Measurements from ENCODE around the gene C12orf60. TPM values are rescaled to one million over a fixed set of nuclear protein-coding genes. Genes with fewer than 3 reads are reported as not detected.
A peak's percentile ranks its signal among the peaks of the same experiment; 100 is the strongest.

C12orf60 gene
- polyA plus RNA-seq, 1 experiment, result 1.0 TPM

DNA sequence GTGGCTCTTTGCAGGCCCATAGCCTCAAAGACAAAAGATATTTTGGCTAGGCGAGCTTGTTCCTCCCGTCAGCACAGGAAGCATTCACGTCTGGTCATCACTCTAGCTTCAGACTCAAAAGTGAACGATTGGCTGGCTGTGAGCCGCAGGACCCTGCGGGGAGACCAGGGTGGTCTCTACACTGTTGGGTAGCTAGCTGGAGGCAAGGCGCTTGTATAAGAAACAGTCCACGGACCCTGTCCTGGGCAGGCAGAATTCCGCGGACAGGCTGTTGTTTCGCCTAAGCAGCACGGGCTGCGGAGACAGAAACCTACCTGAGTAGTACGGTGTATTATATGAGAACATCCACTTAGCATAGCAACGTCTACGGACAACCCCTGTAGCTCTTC lies 29.8 kb upstream of the C12orf60 start:
- ChIA-PET POLR2A (interaction anchor here (1.9 to 2.2 kb wide), 2 partner anchors 30 to 222 kb away, joined by 7 to 11 read pairs; partner anchors contain the start of genes C12orf60 and WBP11), CTCF (interaction anchor here (5.2 kb wide), 1 partner anchor 222 kb away, joined by 27 read pairs; no protein-coding TSS in a partner anchor)
- peaks cover 8% of the 10 kb centered on the region for H3K9me3 ChIP-seq (ENCODE audit: control insufficient read depth, insufficient read depth, low read length)
- peak overlapping the region; percentile 49 for H3K27ac ChIP-seq (ENCODE audit: low read depth, low read length)
- H3K27me3 ChIP-seq (ENCODE audit: control insufficient read depth, insufficient read depth, low read length), result no peaks in the 10 kb centered on the region
- TF ChIP-seq, protein P1, sequence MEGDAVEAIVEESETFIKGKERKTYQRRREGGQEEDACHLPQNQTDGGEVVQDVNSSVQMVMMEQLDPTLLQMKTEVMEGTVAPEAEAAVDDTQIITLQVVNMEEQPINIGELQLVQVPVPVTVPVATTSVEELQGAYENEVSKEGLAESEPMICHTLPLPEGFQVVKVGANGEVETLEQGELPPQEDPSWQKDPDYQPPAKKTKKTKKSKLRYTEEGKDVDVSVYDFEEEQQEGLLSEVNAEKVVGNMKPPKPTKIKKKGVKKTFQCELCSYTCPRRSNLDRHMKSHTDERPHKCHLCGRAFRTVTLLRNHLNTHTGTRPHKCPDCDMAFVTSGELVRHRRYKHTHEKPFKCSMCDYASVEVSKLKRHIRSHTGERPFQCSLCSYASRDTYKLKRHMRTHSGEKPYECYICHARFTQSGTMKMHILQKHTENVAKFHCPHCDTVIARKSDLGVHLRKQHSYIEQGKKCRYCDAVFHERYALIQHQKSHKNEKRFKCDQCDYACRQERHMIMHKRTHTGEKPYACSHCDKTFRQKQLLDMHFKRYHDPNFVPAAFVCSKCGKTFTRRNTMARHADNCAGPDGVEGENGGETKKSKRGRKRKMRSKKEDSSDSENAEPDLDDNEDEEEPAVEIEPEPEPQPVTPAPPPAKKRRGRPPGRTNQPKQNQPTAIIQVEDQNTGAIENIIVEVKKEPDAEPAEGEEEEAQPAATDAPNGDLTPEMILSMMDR (IDR thresholded peaks at IDR 0.05; ENCODE audit: low read depth, low read length), result no peak
- DNase-seq (ENCODE audit: low read depth, low spot score), result no peak
- H3K4me3 ChIP-seq (ENCODE audit: low read depth, low read length), result peak overlapping the region; percentile 87

DNA sequence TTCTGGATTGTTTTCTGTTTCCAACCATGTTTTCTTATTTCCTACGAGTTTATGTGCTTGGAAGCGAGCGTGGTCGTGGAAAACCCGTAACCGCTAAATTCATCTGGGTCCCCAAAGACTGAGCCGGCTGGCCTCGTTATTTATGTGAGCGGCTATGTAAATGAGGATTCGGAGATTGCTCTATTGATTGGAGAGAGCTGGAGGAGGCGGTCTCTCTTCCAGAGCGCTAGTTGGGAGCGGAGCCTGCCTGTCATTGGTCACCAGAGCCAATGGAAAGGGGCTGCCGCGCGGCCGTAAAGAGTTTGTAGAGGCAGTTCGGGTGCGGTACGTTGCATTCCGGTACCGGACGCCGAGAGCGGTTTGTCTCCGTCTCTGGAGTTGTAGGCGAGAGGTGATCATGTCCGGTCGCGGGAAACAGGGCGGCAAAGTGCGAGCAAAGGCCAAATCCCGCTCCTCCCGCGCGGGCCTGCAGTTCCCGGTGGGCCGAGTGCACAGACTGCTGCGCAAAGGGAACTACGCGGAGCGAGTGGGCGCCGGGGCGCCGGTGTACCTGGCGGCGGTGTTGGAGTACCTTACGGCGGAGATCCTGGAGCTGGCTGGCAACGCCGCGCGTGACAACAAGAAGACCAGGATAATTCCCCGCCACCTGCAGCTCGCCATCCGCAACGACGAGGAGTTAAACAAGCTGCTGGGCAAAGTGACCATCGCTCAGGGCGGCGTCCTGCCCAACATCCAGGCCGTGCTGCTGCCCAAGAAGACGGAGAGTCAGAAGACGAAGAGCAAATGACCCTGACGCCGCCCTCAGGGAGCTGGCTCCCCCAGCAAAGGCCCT lies 29.2 kb upstream of the C12orf60 start:
- Histone ChIP-seq H3K27ac (ENCODE audit: low read depth, low read length) (peak overlapping the region; percentile 91), H3K27me3 (ENCODE audit: control insufficient read depth, insufficient read depth, low read length) (no peaks in the 10 kb centered on the region), H3K9me3 (ENCODE audit: control insufficient read depth, insufficient read depth, low read length) (peaks cover 8% of the 10 kb centered on the region), H3K4me3 (ENCODE audit: low read depth, low read length) (peak overlapping the region; percentile 87)
- CTCF ChIA-PET, result interaction anchor here (5.2 kb wide), 1 partner anchor 222 kb away, joined by 27 read pairs; no protein-coding TSS in a partner anchor
- POLR2A ChIA-PET, result interaction anchor here (1.1 to 2.2 kb wide), 4 partner anchors 20 to 222 kb away, joined by 3 to 11 read pairs (median 6); partner anchors contain the start of genes C12orf60 and WBP11
- DNase-seq (ENCODE audit: low read depth, low spot score), result peak; percentile 85
- TF ChIP-seq, protein P1 (IDR thresholded peaks at IDR 0.05; ENCODE audit: low read depth, low read length), result no peak

DNA sequence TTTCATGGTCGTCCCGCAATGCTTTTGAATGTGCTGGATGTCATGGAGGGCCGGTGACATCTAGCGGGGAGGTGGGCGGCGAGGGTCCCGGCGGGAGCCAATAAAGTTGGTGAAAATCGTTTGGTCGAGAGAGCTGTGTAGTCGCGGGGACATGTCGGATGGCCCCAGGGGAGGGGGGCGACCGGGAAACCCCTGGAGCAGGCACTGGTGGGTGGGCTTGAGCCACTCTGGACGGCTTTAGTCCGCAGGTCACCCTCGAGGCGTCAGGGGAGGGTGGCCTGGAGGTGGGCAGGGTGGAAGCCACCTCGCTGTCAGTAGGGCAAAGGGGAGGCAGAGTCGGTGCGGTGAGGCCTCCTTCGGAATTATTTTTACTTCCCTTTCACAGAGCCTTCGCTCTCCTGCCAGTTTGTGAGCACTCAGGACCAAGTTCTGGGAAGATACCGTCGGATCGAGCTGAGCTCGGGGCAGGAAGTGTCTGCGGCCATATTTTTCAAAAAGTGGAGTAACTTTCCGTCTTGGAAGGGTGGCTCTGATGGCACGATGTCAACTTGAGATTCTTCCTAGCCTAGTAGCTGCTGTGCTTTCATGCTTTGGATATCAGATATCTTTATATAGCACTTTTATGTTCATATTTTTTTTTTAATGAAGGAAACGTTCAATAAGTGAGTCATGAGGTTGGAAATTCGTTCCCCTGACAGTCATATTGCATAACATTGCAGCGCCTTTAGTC lies 28.4 kb upstream of the C12orf60 start:
- CTCF ChIA-PET, result interaction anchor here (1.1 to 5.2 kb wide), 3 partner anchors 9 to 221 kb away, joined by 3 to 27 read pairs (median 5); no protein-coding TSS in a partner anchor
- POLR2A ChIA-PET, result interaction anchor here (1.1 to 2.2 kb wide), 4 partner anchors 19 to 221 kb away, joined by 3 to 11 read pairs (median 6); partner anchors contain the start of genes C12orf60 and WBP11
- Histone ChIP-seq H3K27ac (ENCODE audit: low read depth, low read length) (peak overlapping the region; percentile 91), H3K9me3 (ENCODE audit: control insufficient read depth, insufficient read depth, low read length) (peaks cover 8% of the 10 kb centered on the region), H3K27me3 (ENCODE audit: control insufficient read depth, insufficient read depth, low read length) (no peaks in the 10 kb centered on the region), H3K4me3 (ENCODE audit: low read depth, low read length) (peak overlapping the region; percentile 87)
- DNase-seq (ENCODE audit: low read depth, low spot score), result no peak
- TF ChIP-seq, protein P1 (IDR thresholded peaks at IDR 0.05; ENCODE audit: low read depth, low read length), result no peak

DNA sequence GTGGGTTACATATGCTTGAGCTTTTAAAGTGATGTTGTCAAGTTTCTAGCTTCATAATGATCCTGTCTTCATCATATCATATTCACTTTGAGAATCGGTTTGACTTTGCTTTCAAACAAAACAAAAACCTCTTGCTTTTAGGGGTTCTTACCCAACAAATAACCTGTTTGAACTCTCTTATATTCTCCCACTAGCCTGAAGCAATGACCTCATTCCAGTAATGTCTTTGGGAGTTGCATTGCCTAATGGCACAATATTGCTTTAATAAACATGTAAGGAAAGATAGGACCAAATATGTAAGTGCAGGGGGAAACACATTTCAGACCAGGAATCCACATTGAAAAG lies 27.9 kb upstream of the C12orf60 start:
- POLR2A ChIA-PET, result interaction anchor here (1.1 to 2.2 kb wide), 4 partner anchors 18 to 221 kb away, joined by 3 to 11 read pairs (median 6); partner anchors contain the start of genes C12orf60 and WBP11
- H3K9me3 ChIP-seq (ENCODE audit: control insufficient read depth, insufficient read depth, low read length), result peaks cover 8% of the 10 kb centered on the region
- no peak for DNase-seq (ENCODE audit: low read depth, low spot score)
- peak overlapping the region; percentile 87 for H3K4me3 ChIP-seq (ENCODE audit: low read depth, low read length)
- TF ChIP-seq, protein P1 (IDR thresholded peaks at IDR 0.05; ENCODE audit: low read depth, low read length), result no peak
- peak overlapping the region; percentile 91 for H3K27ac ChIP-seq (ENCODE audit: low read depth, low read length)
- H3K27me3 ChIP-seq (ENCODE audit: control insufficient read depth, insufficient read depth, low read length), result no peaks in the 10 kb centered on the region
- CTCF ChIA-PET, result interaction anchor here (1.1 to 5.2 kb wide), 4 partner anchors 9 to 220 kb away, joined by 3 to 27 read pairs (median 4); no protein-coding TSS in a partner anchor

All from AG04450 (cell line).